ENCODE data around the gene RNF223.
"Not testable (repeated sequence)": the region's sequence is repeated elsewhere in the genome, so short reads cannot be mapped to it uniquely, and the experiment has no call there.

The RNF223 gene

GRCh38 chr1:1109743-1110142 is 35.6 kb upstream of the RNF223 start:
- no peak for DNase-seq (ENCODE audit: low read depth)

GRCh38 chr1:1106510-1107221 is 32.6 kb upstream of the RNF223 start:
- no peak for DNase-seq (ENCODE audit: low read depth)

GRCh38 chr1:1104152-1104551 is 30.0 kb upstream of the RNF223 start:
- DNase-seq (ENCODE audit: low read depth) = not testable (repeated sequence)

- no peak for DNase-seq (ENCODE audit: low read depth)
These were observed 27.4 kb upstream of the RNF223 start for GRCh38 chr1:1101503-1101902.

- no peak for DNase-seq (ENCODE audit: low read depth)
These were observed 26.2 kb upstream of the RNF223 start for GRCh38 chr1:1100296-1100695.

GRCh38 chr1:1099506-1100183 is 25.5 kb upstream of the RNF223 start:
- DNase-seq (ENCODE audit: low read depth) = no peak

GRCh38 chr1:1098681-1099421 is 24.7 kb upstream of the RNF223 start:
- DNase-seq (ENCODE audit: low read depth) = no peak

GRCh38 chr1:1096136-1096535 is 22.0 kb upstream of the RNF223 start:
- not testable (repeated sequence) for DNase-seq (ENCODE audit: low read depth)

- no peak for DNase-seq (ENCODE audit: low read depth)
These were observed 20.9 kb upstream of the RNF223 start for GRCh38 chr1:1094981-1095380.

GRCh38 chr1:1093610-1093943 is 19.5 kb upstream of the RNF223 start:
- DNase-seq (ENCODE audit: low read depth) = no peak

- DNase-seq (ENCODE audit: low read depth) = no peak
These were observed 18.9 kb upstream of the RNF223 start for GRCh38 chr1:1092894-1093609.

GRCh38 chr1:1092149-1092855 is 18.2 kb upstream of the RNF223 start:
- DNase-seq (ENCODE audit: low read depth) = no peak

- no peak for DNase-seq (ENCODE audit: low read depth)
These were observed 17.4 kb upstream of the RNF223 start for GRCh38 chr1:1091344-1092148.

- DNase-seq (ENCODE audit: low read depth) = no peak
These were observed 16.6 kb upstream of the RNF223 start for GRCh38 chr1:1090424-1091343.

GRCh38 chr1:1089731-1090423 is 15.8 kb upstream of the RNF223 start:
- no peak for DNase-seq (ENCODE audit: low read depth)

- DNase-seq (ENCODE audit: low read depth) = no peak
These were observed 14.9 kb upstream of the RNF223 start for GRCh38 chr1:1088801-1089680.

- DNase-seq (ENCODE audit: low read depth) = no peak
These were observed 14.1 kb upstream of the RNF223 start for GRCh38 chr1:1088029-1088800.

Measured in stimulated activated CD8-positive, alpha-beta memory T cell treated with anti-CD3 and anti-CD28 coated beads, Interleukin-15, amount 100 ng/mL, for 24 hours (primary cell).